SK-N-SH (cell line): ENCODE results near the gene IDUA.

Experiments
- CTCF ChIP-seq: fragments of 200-600 bp; sonication (generic); IDR thresholded peaks from 2 replicates; pipeline ENCODE4 v1.6.1; 2017; ENCODE audit warnings: antibody characterized with exemption, mild to moderate bottlenecking, moderate library complexity
- EP300 ChIP-seq, 2 experiments: IDR thresholded peaks; 2 replicates each; pipeline versions ENCODE4 v1.4.0 to v1.6.1; 2012; ENCODE audit warnings: borderline replicate concordance in 1 of 2, low read depth in 1 of 2, low read length in 1 of 2

DNA sequence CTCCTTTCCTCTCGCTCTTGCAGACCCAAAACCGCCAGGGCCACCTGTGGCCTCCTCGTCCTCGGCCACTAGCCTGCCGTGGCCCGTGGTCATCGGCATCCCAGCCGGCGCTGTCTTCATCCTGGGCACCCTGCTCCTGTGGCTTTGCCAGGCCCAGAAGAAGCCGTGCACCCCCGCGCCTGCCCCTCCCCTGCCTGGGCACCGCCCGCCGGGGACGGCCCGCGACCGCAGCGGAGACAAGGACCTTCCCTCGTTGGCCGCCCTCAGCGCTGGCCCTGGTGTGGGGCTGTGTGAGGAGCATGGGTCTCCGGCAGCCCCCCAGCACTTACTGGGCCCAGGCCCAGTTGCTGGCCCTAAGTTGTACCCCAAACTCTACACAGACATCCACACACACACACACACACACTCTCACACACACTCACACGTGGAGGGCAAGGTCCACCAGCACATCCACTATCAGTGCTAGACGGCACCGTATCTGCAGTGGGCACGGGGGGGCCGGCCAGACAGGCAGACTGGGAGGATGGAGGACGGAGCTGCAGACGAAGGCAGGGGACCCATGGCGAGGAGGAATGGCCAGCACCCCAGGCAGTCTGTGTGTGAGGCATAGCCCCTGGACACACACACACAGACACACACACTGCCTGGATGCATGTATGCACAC, 38.2 kb downstream of the IDUA start:
- no peak for TF ChIP-seq CTCF
- TF ChIP-seq EP300 (IDR thresholded peaks at IDR 0.05; ENCODE audit: borderline replicate concordance in 1 of 2, low read depth in 1 of 2, low read length in 1 of 2), result no peak
